Measurements from ENCODE around the gene PPCDC. TPM values are rescaled to one million over a fixed set of nuclear protein-coding genes. Genes with fewer than 3 reads are reported as not detected.

The PPCDC gene
- total RNA-seq, 3 donors from 2014 or later = 15.4 to 17.9 (median 17.8) TPM

- Mint-ChIP-seq H3K9me3 (no peaks in the 10 kb centered on the region), H3K4me1 (ENCODE audit: low read depth) (peaks cover 21% of the 10 kb centered on the region), H3K4me3 (peak overlapping the region; percentile 95), H3K36me3 (ENCODE audit: insufficient read depth) (peaks cover 2% of the 10 kb centered on the region), H3K27me3 (ENCODE audit: low read depth) (no peaks in the 10 kb centered on the region)
- DNase-seq = no peak
- no peak for ATAC-seq
These were observed 2.3 kb downstream of the PPCDC start for GRCh38 chr15:75025548-75026260.

- ATAC-seq = no peak
- peaks cover 3% of the 10 kb centered on the region for H3K36me3 Mint-ChIP-seq (ENCODE audit: insufficient read depth)
- H3K27me3 Mint-ChIP-seq (ENCODE audit: low read depth) = no peaks in the 10 kb centered on the region
- DNase-seq = no peak
- no peaks in the 10 kb centered on the region for H3K9me3 Mint-ChIP-seq
- H3K4me3 Mint-ChIP-seq = no peak overlapping the region
- H3K4me1 Mint-ChIP-seq (ENCODE audit: low read depth) = peaks cover 28% of the 10 kb centered on the region
These were observed 4.2 kb downstream of the PPCDC start for GRCh38 chr15:75027551-75027950.

- H3K27me3 Mint-ChIP-seq (ENCODE audit: low read depth) = no peaks in the 10 kb centered on the region
- peaks cover 27% of the 10 kb centered on the region for H3K4me1 Mint-ChIP-seq (ENCODE audit: low read depth)
- no peak for DNase-seq
- H3K4me3 Mint-ChIP-seq = no peak overlapping the region
- peaks cover 5% of the 10 kb centered on the region for H3K36me3 Mint-ChIP-seq (ENCODE audit: insufficient read depth)
- no peaks in the 10 kb centered on the region for H3K9me3 Mint-ChIP-seq
- ATAC-seq = peak in 1 of 2 donors; percentile 20
These were observed 5.6 kb downstream of the PPCDC start for GRCh38 chr15:75028991-75029377.

- ATAC-seq (peak; percentile 94), DNase-seq (peak; percentile 92)
- no peaks in the 10 kb centered on the region for H3K27me3 Mint-ChIP-seq (ENCODE audit: low read depth)
- H3K4me3 Mint-ChIP-seq = no peak overlapping the region
- H3K36me3 Mint-ChIP-seq (ENCODE audit: insufficient read depth) = peaks cover 5% of the 10 kb centered on the region
- no peaks in the 10 kb centered on the region for H3K9me3 Mint-ChIP-seq
- peaks cover 23% of the 10 kb centered on the region for H3K4me1 Mint-ChIP-seq (ENCODE audit: low read depth)
These were observed 6.1 kb downstream of the PPCDC start for GRCh38 chr15:75029378-75030022.

DNA sequence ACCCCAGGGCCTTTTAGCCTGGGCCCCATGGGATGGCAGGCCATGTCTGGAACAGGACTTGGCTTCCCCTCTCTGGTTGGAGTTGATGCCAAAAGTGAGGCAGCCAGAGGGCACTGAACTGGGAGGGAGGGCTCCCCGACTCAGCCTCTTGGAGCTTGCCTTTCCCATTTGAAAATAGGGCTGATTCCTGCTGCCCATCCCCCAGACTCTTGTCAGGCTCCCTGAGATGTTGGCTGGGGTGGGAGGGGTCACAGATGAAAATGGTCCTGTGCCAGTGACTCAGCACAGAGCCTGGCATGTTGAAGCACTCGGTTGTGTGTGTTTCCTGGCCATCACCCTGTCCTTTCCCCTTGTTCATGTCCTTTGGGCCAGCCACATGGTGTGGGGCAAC, 6.6 kb downstream of the PPCDC start:
- Mint-ChIP-seq H3K9me3 (no peaks in the 10 kb centered on the region), H3K4me3 (no peak overlapping the region), H3K27me3 (ENCODE audit: low read depth) (no peaks in the 10 kb centered on the region), H3K4me1 (ENCODE audit: low read depth) (peaks cover 19% of the 10 kb centered on the region), H3K36me3 (ENCODE audit: insufficient read depth) (peaks cover 5% of the 10 kb centered on the region)
- DNase-seq (no peak), ATAC-seq (no peak)

DNA sequence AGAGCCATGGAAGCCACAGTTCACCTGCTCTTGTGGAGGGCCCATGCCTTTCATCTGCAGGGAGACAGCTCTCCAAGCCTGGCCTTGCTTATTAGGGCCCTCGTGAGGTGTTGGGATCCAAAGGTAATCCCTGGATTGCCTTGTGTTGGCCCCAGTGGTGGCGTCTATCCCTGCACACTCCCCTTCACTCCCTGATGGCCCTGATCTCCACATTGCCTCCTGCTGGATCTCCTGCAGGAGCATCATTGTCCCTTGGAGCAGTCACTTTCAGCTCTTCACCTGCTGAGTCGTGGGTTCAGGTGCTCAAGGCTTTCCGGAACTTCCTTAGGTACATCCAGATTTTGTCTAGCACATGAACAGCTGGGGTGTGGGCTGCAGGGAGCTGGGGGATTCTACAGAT, 7.0 kb downstream of the PPCDC start:
- Mint-ChIP-seq H3K4me3 (no peak overlapping the region), H3K36me3 (ENCODE audit: insufficient read depth) (peaks cover 5% of the 10 kb centered on the region), H3K27me3 (ENCODE audit: low read depth) (no peaks in the 10 kb centered on the region), H3K9me3 (no peaks in the 10 kb centered on the region), H3K4me1 (ENCODE audit: low read depth) (peaks cover 15% of the 10 kb centered on the region)
- ATAC-seq (no peak), DNase-seq (no peak)

DNA sequence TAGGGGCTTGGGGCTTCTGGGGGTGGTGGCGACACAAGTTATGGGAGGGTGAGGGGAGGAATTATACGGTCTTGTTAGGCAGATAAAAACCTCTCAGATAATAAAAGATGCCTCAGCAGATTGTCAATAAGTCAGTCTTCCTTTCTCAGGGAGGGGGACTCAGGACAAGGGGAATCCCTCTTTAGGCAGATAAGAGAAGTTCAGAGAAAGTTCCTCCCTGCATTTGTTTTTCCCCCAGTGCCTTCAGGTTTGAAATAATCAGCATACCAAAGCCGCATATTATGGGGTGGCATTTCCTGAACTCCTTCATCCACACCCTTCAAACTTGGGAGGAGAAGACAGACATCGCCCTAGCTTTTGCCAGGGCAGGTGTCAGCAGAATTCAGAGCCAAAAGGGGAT, 8.5 kb downstream of the PPCDC start:
- no peaks in the 10 kb centered on the region for H3K27me3 Mint-ChIP-seq (ENCODE audit: low read depth)
- no peak for DNase-seq
- ATAC-seq = no peak
- H3K9me3 Mint-ChIP-seq = no peaks in the 10 kb centered on the region
- H3K36me3 Mint-ChIP-seq (ENCODE audit: insufficient read depth) = peaks cover 10% of the 10 kb centered on the region
- H3K4me3 Mint-ChIP-seq = no peak overlapping the region
- peaks cover 14% of the 10 kb centered on the region for H3K4me1 Mint-ChIP-seq (ENCODE audit: low read depth)

DNA sequence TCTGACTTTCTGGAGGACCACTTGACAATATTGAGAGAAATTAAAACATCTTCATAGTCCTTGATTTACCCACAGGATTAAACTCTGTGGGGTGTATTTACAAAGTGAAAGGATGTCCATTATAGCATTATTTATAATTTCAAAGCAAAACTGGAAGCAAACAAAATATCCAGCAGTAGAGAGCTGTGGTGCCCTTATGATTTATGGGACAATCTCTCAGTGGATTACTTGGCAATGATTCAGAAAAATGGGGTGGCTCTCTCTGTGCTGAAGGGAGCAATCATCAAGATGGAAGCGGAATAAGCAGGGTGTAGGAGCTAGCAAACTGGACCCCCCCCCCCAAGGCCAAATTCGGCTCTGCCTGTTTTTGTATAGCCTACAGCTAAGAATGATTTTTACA, 9.0 kb downstream of the PPCDC start:
- Mint-ChIP-seq H3K27me3 (ENCODE audit: low read depth) (no peaks in the 10 kb centered on the region), H3K4me3 (no peak overlapping the region), H3K4me1 (ENCODE audit: low read depth) (peaks cover 19% of the 10 kb centered on the region), H3K36me3 (ENCODE audit: insufficient read depth) (peaks cover 14% of the 10 kb centered on the region), H3K9me3 (no peaks in the 10 kb centered on the region)
- ATAC-seq (no peak), DNase-seq (no peak)

GRCh38 chr15:75033809-75034208, 10.4 kb downstream of the PPCDC start:
- Mint-ChIP-seq H3K4me3 (no peak overlapping the region), H3K4me1 (ENCODE audit: low read depth) (peaks cover 24% of the 10 kb centered on the region), H3K36me3 (ENCODE audit: insufficient read depth) (peaks cover 14% of the 10 kb centered on the region), H3K27me3 (ENCODE audit: low read depth) (no peaks in the 10 kb centered on the region), H3K9me3 (no peaks in the 10 kb centered on the region)
- DNase-seq = no peak
- ATAC-seq = no peak

DNA sequence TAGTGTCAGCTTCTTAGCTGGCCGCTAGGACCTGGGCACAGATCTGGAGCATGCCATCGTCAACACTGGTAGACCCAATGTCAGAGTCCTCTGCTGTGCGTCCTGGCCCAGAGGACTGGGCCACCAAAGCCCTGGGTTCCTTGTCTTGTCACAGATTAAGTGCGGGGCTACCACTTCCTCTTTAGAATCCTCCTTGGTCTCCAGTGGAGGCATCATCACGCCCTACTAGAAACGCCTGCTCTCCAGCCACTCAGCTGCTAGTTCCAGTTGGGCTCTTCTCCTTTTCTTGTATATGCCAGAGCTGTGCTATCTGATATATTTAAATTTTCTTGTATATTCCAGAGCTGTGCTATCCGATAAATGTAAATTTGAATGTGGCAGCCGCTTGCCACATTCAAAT, 11.2 kb downstream of the PPCDC start:
- Mint-ChIP-seq H3K36me3 (ENCODE audit: insufficient read depth) (peaks cover 14% of the 10 kb centered on the region), H3K9me3 (no peaks in the 10 kb centered on the region), H3K4me1 (ENCODE audit: low read depth) (peaks cover 18% of the 10 kb centered on the region), H3K4me3 (no peak overlapping the region), H3K27me3 (ENCODE audit: low read depth) (no peaks in the 10 kb centered on the region)
- DNase-seq (no peak), ATAC-seq (no peak)

DNA sequence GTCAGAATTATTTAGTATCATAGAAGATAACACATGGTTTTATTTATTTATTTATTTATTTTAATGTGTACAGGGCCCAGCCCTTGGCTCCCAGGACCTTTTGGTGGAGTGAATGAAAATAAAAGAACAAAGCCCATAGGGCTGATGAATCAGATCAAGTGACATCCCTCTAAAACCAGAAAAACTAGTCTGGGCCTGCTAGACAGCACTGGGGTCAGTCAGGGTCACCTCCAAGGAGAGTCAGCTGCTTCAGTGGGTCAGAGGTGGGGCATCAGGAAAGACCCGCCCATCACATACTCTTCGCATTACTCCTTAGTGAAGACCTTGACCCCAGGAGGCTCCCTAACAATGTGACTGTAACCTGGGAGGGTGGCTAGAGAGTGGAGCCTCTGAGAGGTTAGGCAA, 12.8 kb downstream of the PPCDC start:
- H3K9me3 Mint-ChIP-seq = no peaks in the 10 kb centered on the region
- H3K36me3 Mint-ChIP-seq (ENCODE audit: insufficient read depth) = peaks cover 11% of the 10 kb centered on the region
- H3K4me3 Mint-ChIP-seq = no peak overlapping the region
- DNase-seq (no peak), ATAC-seq (no peak)
- peaks cover 17% of the 10 kb centered on the region for H3K4me1 Mint-ChIP-seq (ENCODE audit: low read depth)
- H3K27me3 Mint-ChIP-seq (ENCODE audit: low read depth) = no peaks in the 10 kb centered on the region

DNA sequence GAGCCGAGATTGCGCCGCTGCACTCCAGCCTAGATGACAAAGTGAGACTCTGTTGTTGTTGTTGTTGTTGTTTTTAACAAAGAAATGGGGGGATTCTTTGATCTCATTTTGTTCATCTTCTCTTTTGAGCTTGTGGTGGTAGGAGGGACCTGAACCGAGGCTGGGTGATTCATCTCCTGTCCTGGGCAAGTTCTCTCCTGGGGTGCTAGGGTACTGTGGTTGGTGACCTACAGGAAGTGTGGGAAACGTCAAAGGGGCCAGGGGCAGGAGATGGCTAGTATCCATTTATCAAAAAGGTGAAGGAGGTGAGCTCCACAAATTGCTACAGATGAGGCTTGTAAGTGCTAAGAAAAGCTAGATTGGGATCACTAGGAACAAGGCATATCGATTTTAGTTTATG, 14.3 kb downstream of the PPCDC start:
- peaks cover 11% of the 10 kb centered on the region for H3K36me3 Mint-ChIP-seq (ENCODE audit: insufficient read depth)
- ATAC-seq (no peak), DNase-seq (no peak)
- no peaks in the 10 kb centered on the region for H3K27me3 Mint-ChIP-seq (ENCODE audit: low read depth)
- H3K4me1 Mint-ChIP-seq (ENCODE audit: low read depth) = peaks cover 13% of the 10 kb centered on the region
- no peaks in the 10 kb centered on the region for H3K9me3 Mint-ChIP-seq
- no peak overlapping the region for H3K4me3 Mint-ChIP-seq

- ATAC-seq = no peak
- DNase-seq = no peak
- Mint-ChIP-seq H3K36me3 (ENCODE audit: insufficient read depth) (peaks cover 10% of the 10 kb centered on the region), H3K9me3 (no peaks in the 10 kb centered on the region), H3K4me1 (ENCODE audit: low read depth) (peaks cover 19% of the 10 kb centered on the region), H3K4me3 (no peak overlapping the region), H3K27me3 (ENCODE audit: low read depth) (no peaks in the 10 kb centered on the region)
These were observed 14.8 kb downstream of the PPCDC start for GRCh38 chr15:75038231-75038630.

GRCh38 chr15:75042730-75043508, 19.5 kb downstream of the PPCDC start:
- Mint-ChIP-seq H3K9me3 (no peaks in the 10 kb centered on the region), H3K4me1 (ENCODE audit: low read depth) (peaks cover 36% of the 10 kb centered on the region), H3K4me3 (no peak overlapping the region), H3K36me3 (ENCODE audit: insufficient read depth) (peaks cover 2% of the 10 kb centered on the region), H3K27me3 (ENCODE audit: low read depth) (no peaks in the 10 kb centered on the region)
- ATAC-seq (peak; percentile 72 to 78), DNase-seq (peak; percentile 28)
